HepG2 (cell line): ENCODE results near the gene RABGAP1. TPM values are rescaled to one million over a fixed set of nuclear protein-coding genes. Genes with fewer than 3 reads are reported as not detected.

Experiments
- CEBPG ChIP-seq: IDR thresholded peaks from 2 replicates; pipeline ENCODE4 v1.6.1; 2016
- DDIT3 ChIP-seq: sonication (generic); formaldehyde crosslinking; IDR thresholded peaks from 2 replicates; pipeline ENCODE4 v1.4.0; 2020; ENCODE audit warnings: mild to moderate bottlenecking, missing genetic modification reagents
- EHMT2 ChIP-seq: fragments of 200-600 bp; sonication (generic); IDR thresholded peaks from 2 replicates; pipeline ENCODE4 v1.7.0; 2017; ENCODE audit warnings: antibody characterized with exemption, low read depth, low read length, borderline replicate concordance
- FOXO4 ChIP-seq: sonication (generic); formaldehyde crosslinking; conservative IDR thresholded peaks from 2 replicates; pipeline ENCODE4 v1.8.1; 2023; ENCODE audit warnings: missing genetic modification reagents
- FOXP4 ChIP-seq: sonication (generic); formaldehyde crosslinking; IDR thresholded peaks from 2 replicates; pipeline ENCODE4 v1.4.0; 2020; ENCODE audit warnings: missing genetic modification reagents
- GABPB1 ChIP-seq: IDR thresholded peaks from 2 replicates; pipeline ENCODE4 v1.6.1; 2016; ENCODE audit warnings: mild to moderate bottlenecking, missing genetic modification reagents, moderate library complexity, missing compliant biosample characterization
- KMT2A ChIP-seq: sonication (generic); formaldehyde crosslinking; IDR thresholded peaks from 2 replicates; pipeline ENCODE4 v1.4.0; 2020; ENCODE audit warnings: missing genetic modification reagents
- MAFG ChIP-seq: sonication (generic); formaldehyde crosslinking; IDR thresholded peaks from 2 replicates; pipeline ENCODE4 v1.5.1; 2020; ENCODE audit warnings: mild to moderate bottlenecking, missing genetic modification reagents
- PHF5A ChIP-seq: IDR thresholded peaks from one replicate; pipeline ENCODE4 v1.6.1; 2018; ENCODE audit warnings: low read depth, missing genetic modification reagents; ENCODE audit not compliant: unreplicated experiment
- RARG ChIP-seq: sonication (generic); formaldehyde crosslinking; IDR thresholded peaks from 2 replicates; pipeline ENCODE4 v1.4.0; 2020; ENCODE audit warnings: low read depth, mild to moderate bottlenecking, missing genetic modification reagents
- RBM39 ChIP-seq: fragments of 200-400 bp; formaldehyde crosslinking; IDR thresholded peaks from one replicate; pipeline ENCODE4 v1.6.1; 2018; ENCODE audit warnings: antibody characterized with exemption, mild to moderate bottlenecking, low read depth, low read length; ENCODE audit not compliant: poor library complexity, severe bottlenecking
- REL ChIP-seq: sonication (generic); formaldehyde crosslinking; conservative IDR thresholded peaks from 2 replicates; pipeline ENCODE4 v1.8.0; 2022; ENCODE audit warnings: mild to moderate bottlenecking, missing genetic modification reagents, moderate library complexity
- SALL2 ChIP-seq: sonication (generic); formaldehyde crosslinking; IDR thresholded peaks from 2 replicates; pipeline ENCODE4 v1.8.1; 2023; ENCODE audit warnings: mild to moderate bottlenecking, missing genetic modification reagents, inconsistent platforms
- XBP1 ChIP-seq: sonication (generic); formaldehyde crosslinking; IDR thresholded peaks from 2 replicates; pipeline ENCODE4 v1.5.0; 2020; ENCODE audit warnings: missing genetic modification reagents
- ZBTB43 ChIP-seq: sonication (generic); formaldehyde crosslinking; conservative IDR thresholded peaks from 2 replicates; pipeline ENCODE4 v1.4.0; 2020; ENCODE audit warnings: missing genetic modification reagents
- ZNF407 ChIP-seq: sonication (generic); formaldehyde crosslinking; IDR thresholded peaks from one replicate; pipeline ENCODE4 v1.5.1; 2020; ENCODE audit warnings: mild to moderate bottlenecking, missing genetic modification reagents; ENCODE audit errors: not compliant biosample characterization
- ZNF501 ChIP-seq: sonication (generic); formaldehyde crosslinking; IDR thresholded peaks from 2 replicates; pipeline ENCODE4 v1.5.1; 2020; ENCODE audit warnings: mild to moderate bottlenecking, moderate library complexity, missing genetic modification reagents
- polyA plus RNA-seq, 8 experiments: library from polyadenylated mRNA; depleted of rRNA in 3 of 8; stranded (reverse) in 7 of 8; unstranded in 1 of 8; fragments of >200 nt; fragmentation: Illumina TruSeq in 4 of 8; extraction: Trizol in 4 of 8; gene quantifications; 2 replicates each; pipeline versions ENCODE4 v1.2.1 to v1.2.3, GENCODE V29; 2011 to 2016; ENCODE audit warnings: low read depth in 4 of 8, missing spikeins in 1 of 8, mixed read lengths in 1 of 8; ENCODE audit not compliant: insufficient read depth in 1 of 8
- total RNA-seq, 5 experiments: library from RNA; depleted of rRNA; stranded (reverse); fragments of >200 nt; fragmentation: Illumina TruSeq; extraction: Trizol; gene quantifications; 2 replicates each; pipeline ENCODE4 v1.2.3, GENCODE V29; 2016; ENCODE audit warnings: low read depth in 1 of 5

The RABGAP1 gene
- total and polyA plus RNA-seq, 2 of the 13 experiments (the other 11 are each of a cell fraction or from before 2014, with no cell fraction given): 19.1 to 19.3 TPM

- TF ChIP-seq FOXO4 (CRISPR knock-in tag): no peak
- TF ChIP-seq GABPB1: no peak
- TF ChIP-seq XBP1 (CRISPR knock-in tag): no peak
- TF ChIP-seq RARG (CRISPR knock-in tag): no peak
- peak; percentile 83 for TF ChIP-seq FOXP4
- no peak for TF ChIP-seq PHF5A (CRISPR knock-in tag)
- TF ChIP-seq KMT2A (CRISPR knock-in tag): no peak
- TF ChIP-seq SALL2 (CRISPR knock-in tag): no peak
- no peak for TF ChIP-seq EHMT2
- peak; percentile 88 for TF ChIP-seq CEBPG (CRISPR knock-in tag)
- TF ChIP-seq ZNF407 (CRISPR knock-in tag): no peak
- no peak for TF ChIP-seq MAFG (CRISPR knock-in tag)
- TF ChIP-seq REL (CRISPR knock-in tag): no peak
- TF ChIP-seq ZBTB43 (CRISPR knock-in tag): no peak
- TF ChIP-seq RBM39: no peak
- no peak for TF ChIP-seq DDIT3 (CRISPR knock-in tag)
- TF ChIP-seq ZNF501 (CRISPR knock-in tag): no peak
Observed at GRCh38 chr9:123011878-123012528, 71.2 kb downstream of the RABGAP1 start (continued).
